Heart left ventricle (tissue), 16 donors: ENCODE measurements around the gene WIPF3. TPM values are rescaled to one million over a fixed set of nuclear protein-coding genes. Genes with fewer than 3 reads are reported as not detected.

Source experiments
- ATAC-seq, 4 donors: fragments of 200-7000 bp; cut with Tn5 transposase; one replicate each; pipeline ENCODE4 v1.9.1; 2020 to 2022; ENCODE audit warnings: moderate library complexity in 4 of 4, mild to moderate bottlenecking in 3 of 4, moderate number of reproducible peaks in 1 of 4
- DNase-seq, 5 donors: peaks; one replicate each; pipeline ENCODE4 v3.0.0-alpha.2; 2020
- H3K27ac ChIP-seq, 12 donors: fragments of 200-600 bp; sonication (generic) in 4 of 12; one replicate each; pipeline versions ENCODE4 v1.5.0 to v1.8.0; 2016 to 2022; ENCODE audit warnings: mild to moderate bottlenecking in 2 of 12
- H3K27me3 ChIP-seq, 9 donors: fragments of 200-600 bp; sonication (generic) in 2 of 9; one replicate each; pipeline versions ENCODE4 v1.5.1 to v1.8.0; 2016 to 2022; ENCODE audit warnings: mild to moderate bottlenecking in 3 of 9
- H3K36me3 ChIP-seq, 9 donors: fragments of 200-600 bp; sonication (generic) in 2 of 9; one replicate each; pipeline versions ENCODE4 v1.5.0 to v1.8.0; 2018 to 2022; ENCODE audit warnings: mild to moderate bottlenecking in 2 of 9
- H3K4me1 ChIP-seq, 12 donors: fragments of 200-600 bp; sonication (generic) in 4 of 12; one replicate each; pipeline versions ENCODE4 v1.5.0 to v1.8.0; 2016 to 2022; ENCODE audit warnings: mild to moderate bottlenecking in 3 of 12
- H3K4me3 ChIP-seq, 12 donors: fragments of 200-600 bp; sonication (generic) in 4 of 12; one replicate each; pipeline versions ENCODE4 v1.5.0 to v1.8.0; 2017 to 2022; ENCODE audit warnings: mild to moderate bottlenecking in 9 of 12, moderate library complexity in 4 of 12
- H3K9me3 ChIP-seq, 12 donors: fragments of 200-600 bp; sonication (generic) in 4 of 12; one replicate each; pipeline versions ENCODE4 v1.5.0 to v1.8.0; 2016 to 2022; ENCODE audit warnings: mild to moderate bottlenecking in 1 of 12
- CTCF ChIP-seq, 12 donors: fragments of 200-600 bp; sonication (generic) in 4 of 12; IDR thresholded peaks; one replicate each; pipeline versions ENCODE4 v1.5.0 to v1.8.0; 2018 to 2022; ENCODE audit warnings: antibody characterized with exemption in 12 of 12, mild to moderate bottlenecking in 5 of 12
- POLR2A ChIP-seq, 2 donors: fragments of 450-650 bp; IDR thresholded peaks; one replicate each; pipeline ENCODE4 v1.6.1; 2017; ENCODE audit warnings: antibody characterized with exemption in 2 of 2, mild to moderate bottlenecking in 2 of 2, moderate library complexity in 2 of 2
- WGBS, 4 donors: extraction: QIAGEN DNeasy Blood & Tissue Kit in 2 of 4; methylation state at CpG; one replicate each; pipeline versions ENCODE4 v1.1.5 to v1.1.7; 2013 to 2018; 5-methylcytosine and 5-hydroxymethylcytosine counted together
- intact Hi-C, 10 donors: fragments of 100-400 bp; cut with DNase I; formaldehyde crosslinking; loops; one replicate each; pipeline versions ENCODE4 v1.11.1 to v1.14.2; 2022
- polyA plus RNA-seq, 2 donors: library from polyadenylated mRNA; stranded (reverse); fragments of 200-250 nt; gene quantifications; one replicate each; pipeline ENCODE4 v1.2.3, GENCODE V29; 2013
- total RNA-seq, 9 donors: library from RNA; depleted of rRNA in 2 of 9; stranded (reverse); fragments of >200 nt in 2 of 9; fragmentation: NEBNext Ultra II Directional in 3 of 9; extraction: Animal tissue kit (Norgen Biotek cat#: 25700) in 3 of 9; gene quantifications; one replicate each; pipeline versions ENCODE4 v1.1.0 to v1.2.4, GENCODE V29; 2016 to 2023
- donor health status: ischemic (EF 13 %, LVEDD 7.1; RV severe dilation, severe dysfunction).
- donor health status: healthy with polysubstance abuse.
- donor health status: DM: no; HTN: yes; CAD: no.
- donor health status: DM: no; HTN: no; CAD: no.
- donor health status: ischemic (EF 25% LVEDD 6.9; RV normal size, moderate dysfunction).
- donor health status: ischemic (EF 25% LVEDD 5.7; RV mildly dilated, moderate dysfunction).
- donor health status: healthy.
- donor health status: DM: yes; HTN: yes; CAD: no.
- donor health status: ischemic (EF 35%, LVEDD 5.7; RV mildly dilated, moderate dysfunction).
- donor health status: nonischemic (EF 11% LVEDD 7.7; RV severe dilation, severe dysfunction).
- donor health status: DM: yes; HTN: yes; CAD: no.
- donor health status: PGD.
- donor health status: ischemic (EF 29% LVEDD 5.4; RV normal size, mild dysfunction).
- donor health status: nonischemic (EF 23%, LVEDD 6.1; RV moderate dilation, normal function).

Gene WIPF3
- total and polyA plus RNA-seq, 11 donors: 1.2 to 16.5 (median 6.8) TPM

DNA sequence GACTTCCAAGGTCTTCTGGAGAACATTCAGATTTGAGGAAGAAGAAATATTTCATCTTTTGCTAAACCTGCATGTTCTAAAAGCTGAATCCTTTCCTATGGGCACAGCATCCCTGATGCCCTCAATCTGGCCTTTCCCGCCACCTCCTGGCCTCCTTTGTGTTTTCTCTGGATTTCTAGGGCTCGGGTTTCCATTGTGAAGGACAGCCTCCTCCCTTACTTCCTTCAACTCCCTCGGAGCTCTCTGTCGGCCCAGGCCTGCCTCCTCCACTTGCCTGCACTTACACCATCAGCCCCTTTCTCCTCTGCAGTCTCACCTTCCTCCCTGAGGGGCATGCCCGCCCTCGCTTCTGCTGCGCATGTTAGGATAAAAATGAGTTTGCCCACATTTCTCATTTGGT lies 75.4 kb downstream of the WIPF3 start:
- DNase-seq (no peak), ATAC-seq (no peak)
- 77 to 83% (median 79%) methylated on average over 7 of the region's 7 CpGs for WGBS, 4 donors
- H3K27me3 ChIP-seq: peaks cover 0 to 2% (median 0%) of the 10 kb centered on the region in 9 donors
- H3K4me3 ChIP-seq: no peak overlapping the region
- H3K4me1 ChIP-seq: peaks cover 0 to 9% (median 0%) of the 10 kb centered on the region in 12 donors
- TF ChIP-seq CTCF (IDR thresholded peaks at IDR 0.05) (peak in 1 of 12 donors; percentile 19), POLR2A (IDR thresholded peaks at IDR 0.05) (no peak)
- intact Hi-C loops: no loop called here
- no peaks in the 10 kb centered on the region for H3K36me3 ChIP-seq
- no peaks in the 10 kb centered on the region for H3K9me3 ChIP-seq
- no peak overlapping the region for H3K27ac ChIP-seq

- TF ChIP-seq CTCF (IDR thresholded peaks at IDR 0.05) (no peak), POLR2A (IDR thresholded peaks at IDR 0.05) (no peak)
- intact Hi-C loops: no loop called here
- H3K4me1 ChIP-seq: peaks cover 0 to 7% (median 0%) of the 10 kb centered on the region in 12 donors
Measured at GRCh38 chr7:29882481-29882880, 76.2 kb downstream of the WIPF3 start.

DNA sequence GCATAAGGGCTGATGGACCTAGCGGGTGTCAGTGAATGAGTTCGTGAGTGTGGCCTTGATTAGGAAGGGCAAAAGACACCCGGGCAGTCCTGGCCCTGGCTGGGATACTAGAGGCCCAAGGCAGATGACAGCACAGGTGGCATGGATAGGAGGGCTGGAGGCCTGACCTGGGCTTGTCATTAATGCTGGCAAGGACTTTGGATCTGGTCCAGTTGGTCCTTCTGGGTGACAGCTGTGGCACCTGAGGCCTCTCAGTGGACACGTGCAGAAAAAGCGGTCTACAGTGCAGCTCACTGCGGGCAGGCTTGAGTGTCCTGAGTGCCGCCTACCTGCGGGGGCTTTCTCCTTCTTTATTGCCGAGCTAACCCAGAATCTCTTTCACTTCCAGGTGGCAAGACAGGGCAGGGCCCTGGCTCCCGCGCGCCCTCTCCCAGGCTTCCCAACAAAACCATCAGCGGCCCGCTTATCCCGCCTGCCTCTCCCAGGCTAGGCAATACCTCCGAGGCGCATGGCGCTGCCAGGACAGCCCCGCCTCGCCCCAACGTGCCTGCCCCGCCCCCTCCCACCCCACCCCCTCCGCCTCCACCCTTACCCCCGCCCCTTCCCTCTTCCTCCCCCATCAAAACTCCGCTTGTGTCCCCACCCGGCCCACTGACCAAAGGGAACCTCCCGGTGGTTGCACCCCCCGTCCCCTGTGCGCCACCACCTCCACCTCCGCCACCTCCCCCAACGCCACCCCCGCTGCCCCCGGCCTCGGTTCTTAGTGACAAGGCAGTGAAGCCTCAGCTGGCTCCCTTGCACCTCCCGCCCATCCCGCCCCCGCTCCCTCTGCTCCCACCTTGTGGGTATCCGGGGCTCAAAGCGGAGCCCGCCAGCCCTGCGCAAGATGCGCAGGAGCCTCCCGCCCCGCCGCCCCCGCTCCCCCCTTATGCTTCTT lies 77.4 kb downstream of the WIPF3 start:
- Histone ChIP-seq H3K4me1 (peaks cover 0 to 3% (median 0%) of the 10 kb centered on the region in 12 donors), H3K27me3 (peaks cover 0 to 2% (median 0%) of the 10 kb centered on the region in 9 donors), H3K36me3 (peaks cover 0 to 3% (median 0%) of the 10 kb centered on the region in 9 donors), H3K27ac (no peak overlapping the region), H3K4me3 (no peak overlapping the region), H3K9me3 (no peaks in the 10 kb centered on the region)
- intact Hi-C loops: no loop called here
- 26 to 57% (median 55%) methylated on average over 34 to 45 of the region's 46 CpGs for WGBS, 4 donors
- ATAC-seq: no peak
- TF ChIP-seq POLR2A (IDR thresholded peaks at IDR 0.05) (no peak), CTCF (IDR thresholded peaks at IDR 0.05) (no peak)
- no peak for DNase-seq

More at GRCh38 chr7:29882481-29882880, 76.2 kb downstream of the WIPF3 start:
- Histone ChIP-seq H3K36me3 (no peaks in the 10 kb centered on the region), H3K27me3 (peaks cover 0 to 2% (median 0%) of the 10 kb centered on the region in 9 donors), H3K4me3 (no peak overlapping the region), H3K9me3 (no peaks in the 10 kb centered on the region), H3K27ac (no peak overlapping the region)
- no peak for DNase-seq
- 97 to 100% (median 99%) methylated on average over 1 of the region's 1 CpG for WGBS, 4 donors
- ATAC-seq: no peak
